Measurements from ENCODE around the gene PPM1J.
"Not testable (repeated sequence)": the region's sequence is repeated elsewhere in the genome, so short reads cannot be mapped to it uniquely, and the experiment has no call there.

PPM1J gene, protein sequence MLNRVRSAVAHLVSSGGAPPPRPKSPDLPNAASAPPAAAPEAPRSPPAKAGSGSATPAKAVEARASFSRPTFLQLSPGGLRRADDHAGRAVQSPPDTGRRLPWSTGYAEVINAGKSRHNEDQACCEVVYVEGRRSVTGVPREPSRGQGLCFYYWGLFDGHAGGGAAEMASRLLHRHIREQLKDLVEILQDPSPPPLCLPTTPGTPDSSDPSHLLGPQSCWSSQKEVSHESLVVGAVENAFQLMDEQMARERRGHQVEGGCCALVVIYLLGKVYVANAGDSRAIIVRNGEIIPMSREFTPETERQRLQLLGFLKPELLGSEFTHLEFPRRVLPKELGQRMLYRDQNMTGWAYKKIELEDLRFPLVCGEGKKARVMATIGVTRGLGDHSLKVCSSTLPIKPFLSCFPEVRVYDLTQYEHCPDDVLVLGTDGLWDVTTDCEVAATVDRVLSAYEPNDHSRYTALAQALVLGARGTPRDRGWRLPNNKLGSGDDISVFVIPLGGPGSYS

DNA sequence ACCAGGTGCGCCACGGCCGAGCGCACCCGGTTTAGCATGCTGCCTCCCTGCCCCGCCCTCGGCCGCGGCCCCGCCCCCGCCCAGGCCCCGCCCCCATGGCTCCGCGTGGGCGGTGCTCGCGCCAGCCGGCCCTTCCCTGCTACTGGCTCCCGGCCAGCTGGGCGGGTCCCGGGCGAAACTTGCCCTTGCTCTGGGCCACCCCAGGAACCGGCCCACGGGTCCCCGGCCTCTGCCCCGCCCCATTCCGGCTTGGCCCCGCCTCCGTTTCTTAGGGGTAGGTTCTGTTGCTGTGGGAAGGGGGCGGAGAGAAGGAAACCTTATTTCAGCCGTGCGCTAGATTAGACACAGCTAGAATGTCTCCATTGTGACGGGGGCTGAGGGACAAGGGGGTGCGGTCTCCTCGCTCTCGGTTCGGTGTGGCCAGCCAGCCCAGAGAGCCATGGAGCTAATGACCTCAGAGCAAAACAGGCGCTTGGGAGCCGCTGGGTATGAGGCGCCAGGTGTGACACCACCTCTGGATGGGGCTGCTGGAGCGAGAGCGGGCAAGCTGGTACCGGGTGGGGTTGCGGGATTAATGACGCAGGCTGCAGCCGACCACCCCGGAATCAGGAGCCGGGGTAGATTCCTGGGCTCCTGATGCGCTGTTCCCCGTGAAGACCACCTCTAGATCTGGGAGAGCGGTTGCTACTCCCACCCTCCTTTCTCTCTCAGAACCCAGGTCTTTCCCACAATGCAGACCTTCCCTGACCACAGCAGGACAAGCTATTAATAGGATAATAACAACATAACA is at the start of gene PPM1J:
Gene PPM1J (minus strand): TSS at position 69 of the 790 bp plus-strand sequence. CDS start 31 bp downstream, at position 38.
- peak; percentile 97 to 98 for DNase-seq

GRCh38 chr1:112762541-112763500 is 47.7 kb upstream of the PPM1J start:
- DNase-seq: no peak

- DNase-seq: no peak
Observed at GRCh38 chr1:112761714-112762480, 46.8 kb upstream of the PPM1J start.

- DNase-seq: no peak
Observed at GRCh38 chr1:112759228-112759627, 44.1 kb upstream of the PPM1J start.

GRCh38 chr1:112754116-112754628 is 39.0 kb upstream of the PPM1J start:
- no peak for DNase-seq

DNA sequence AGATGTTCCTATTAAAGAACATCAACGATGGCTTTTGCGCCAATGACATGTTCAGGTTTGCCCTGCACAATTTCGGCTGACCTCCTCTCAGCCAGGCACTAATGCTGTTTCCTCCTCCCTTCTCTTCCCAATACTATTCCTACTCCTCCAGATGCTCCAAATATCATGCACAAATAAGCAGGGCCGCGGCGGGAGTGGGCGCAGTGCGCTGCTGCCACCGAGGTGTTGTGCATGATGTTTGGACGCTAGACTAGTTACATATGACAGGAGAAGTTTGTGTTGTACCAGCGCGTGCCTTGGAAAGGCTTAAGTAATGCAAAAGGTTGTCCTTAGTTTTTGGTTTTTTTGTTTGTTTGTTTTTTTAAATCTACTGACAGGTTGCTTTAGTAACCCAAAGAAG is 33.3 kb upstream of the PPM1J start:
- no peak for DNase-seq

DNA sequence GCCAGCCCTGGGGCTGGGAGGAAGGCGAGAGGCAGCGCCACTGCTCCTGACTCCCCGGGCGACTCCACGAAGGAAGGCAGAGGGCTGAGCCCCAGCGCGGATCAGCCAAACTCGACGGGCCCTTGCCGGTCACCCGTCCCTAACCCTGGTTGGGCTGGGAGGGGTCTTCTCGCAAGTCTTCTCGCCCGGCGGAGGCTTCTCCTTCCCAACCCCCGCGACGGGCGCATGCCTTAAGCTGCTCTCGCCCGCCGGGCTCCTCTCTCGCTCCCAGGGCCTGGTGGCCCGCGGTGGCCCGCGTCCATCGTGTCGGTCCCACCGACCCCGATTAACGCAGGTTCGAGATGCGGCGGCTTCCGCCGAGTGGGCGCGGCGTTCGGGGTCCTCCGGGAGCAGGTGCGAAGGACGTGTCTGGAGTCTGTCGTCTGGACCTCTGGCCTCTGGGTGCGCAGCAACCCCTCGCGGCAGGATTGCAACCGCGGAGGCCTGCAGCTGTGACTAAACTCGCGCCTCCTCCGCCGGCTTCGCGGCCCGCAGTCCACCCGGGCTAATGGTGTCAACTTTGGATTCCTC is 29.0 kb upstream of the PPM1J start:
- DNase-seq: no peak

DNA sequence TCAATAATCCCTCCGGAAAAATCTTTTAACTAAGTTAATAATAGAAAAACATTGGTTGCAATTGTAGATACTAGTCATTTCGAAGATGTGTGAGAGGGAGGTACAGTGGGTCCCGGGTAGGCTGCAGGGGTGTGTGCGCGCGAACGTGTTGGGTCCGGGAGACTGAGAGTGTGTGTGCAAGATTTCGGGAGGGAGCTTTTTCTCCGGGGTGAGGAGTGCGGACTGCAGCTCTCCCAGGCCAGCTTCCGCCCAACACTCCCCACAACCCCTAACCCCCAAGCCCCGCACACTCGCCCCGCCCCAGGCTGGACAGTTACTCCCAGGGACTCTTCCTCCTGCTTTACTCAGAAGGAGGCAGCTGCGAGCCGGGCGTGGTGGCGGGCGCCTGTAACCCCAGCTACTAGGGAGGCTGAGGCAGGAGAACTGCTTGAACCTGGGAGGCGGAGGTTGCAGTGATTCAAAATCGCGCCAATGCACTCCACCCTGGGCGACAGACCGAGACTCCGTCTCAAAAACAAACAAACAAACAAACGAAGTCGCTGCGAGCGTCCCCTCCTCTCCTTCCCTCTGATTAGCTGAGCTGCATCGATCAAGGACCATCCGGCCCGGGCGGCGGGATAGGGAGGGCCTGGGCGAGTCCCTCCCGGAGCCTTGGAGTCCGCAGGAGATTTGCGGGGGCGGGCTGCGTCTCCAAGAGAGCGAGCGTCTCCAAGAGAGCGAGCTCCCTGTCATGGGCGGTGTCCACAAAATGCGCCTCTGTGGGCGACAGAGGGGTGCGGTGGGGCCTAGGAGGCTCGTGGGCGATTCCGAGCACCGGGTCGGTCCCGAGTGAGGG is 28.3 kb upstream of the PPM1J start:
- DNase-seq: no peak

DNA sequence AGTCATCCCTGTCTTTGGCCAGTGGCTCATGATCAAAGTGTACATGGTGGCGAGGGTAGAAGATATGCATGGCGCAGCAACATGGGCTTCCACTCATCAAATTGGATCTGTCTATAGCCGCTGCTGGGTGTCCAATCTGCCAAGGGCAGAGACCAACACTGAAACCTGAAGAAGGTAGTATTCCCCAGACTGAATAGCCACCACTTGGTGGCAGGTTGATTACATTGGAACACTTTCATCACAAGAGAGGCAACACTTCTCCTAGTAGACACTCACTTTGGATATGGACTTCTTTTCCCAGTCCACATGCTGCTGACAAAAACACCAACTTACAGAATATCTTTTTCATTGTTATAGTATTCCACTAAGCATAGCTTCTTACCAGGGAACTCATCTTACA is 22.4 kb upstream of the PPM1J start:
- no peak for DNase-seq

DNA sequence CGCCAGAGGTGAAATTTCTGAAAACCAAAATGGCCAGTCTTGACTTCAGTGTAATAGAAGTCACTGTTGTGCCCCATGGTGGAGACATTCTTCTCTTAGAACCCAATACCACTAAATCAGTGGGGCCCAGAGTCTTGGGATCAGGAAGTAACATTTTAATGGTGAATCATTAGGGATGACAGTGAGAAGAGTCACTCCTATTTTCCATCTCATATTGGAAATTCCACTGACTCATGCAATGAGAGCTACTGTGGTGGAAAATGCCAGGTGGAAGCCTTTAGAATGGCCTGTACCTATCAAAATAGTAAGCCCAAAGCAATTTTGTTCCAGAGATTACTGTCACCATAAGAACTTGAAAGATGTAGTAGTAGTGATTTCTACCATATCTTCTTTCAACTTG is 20.6 kb upstream of the PPM1J start:
- no peak for DNase-seq

DNA sequence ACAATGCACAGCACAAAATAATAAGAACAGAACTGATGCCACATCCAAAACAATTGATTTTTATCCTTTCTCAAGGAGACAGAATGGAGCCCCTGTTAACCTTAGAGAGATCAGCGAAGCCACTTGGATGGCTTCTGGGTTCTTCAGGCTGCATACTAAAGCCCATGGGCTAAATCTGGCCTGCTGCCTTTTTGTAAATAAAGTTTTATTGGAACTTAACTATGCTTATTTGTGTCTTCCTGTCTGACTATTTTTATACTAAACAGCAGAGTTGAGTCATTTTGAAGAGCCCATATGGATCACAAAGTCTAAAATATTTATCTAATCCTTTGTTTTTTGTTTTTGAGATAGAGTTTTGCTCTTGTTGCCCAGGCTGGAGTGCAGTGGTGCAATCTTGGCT is 16.3 kb upstream of the PPM1J start:
- DNase-seq: no peak

- DNase-seq: no peak
Observed at GRCh38 chr1:112729909-112730308, 14.8 kb upstream of the PPM1J start.

GRCh38 chr1:112729011-112729410 is 13.9 kb upstream of the PPM1J start:
- DNase-seq: not testable (repeated sequence)

DNA sequence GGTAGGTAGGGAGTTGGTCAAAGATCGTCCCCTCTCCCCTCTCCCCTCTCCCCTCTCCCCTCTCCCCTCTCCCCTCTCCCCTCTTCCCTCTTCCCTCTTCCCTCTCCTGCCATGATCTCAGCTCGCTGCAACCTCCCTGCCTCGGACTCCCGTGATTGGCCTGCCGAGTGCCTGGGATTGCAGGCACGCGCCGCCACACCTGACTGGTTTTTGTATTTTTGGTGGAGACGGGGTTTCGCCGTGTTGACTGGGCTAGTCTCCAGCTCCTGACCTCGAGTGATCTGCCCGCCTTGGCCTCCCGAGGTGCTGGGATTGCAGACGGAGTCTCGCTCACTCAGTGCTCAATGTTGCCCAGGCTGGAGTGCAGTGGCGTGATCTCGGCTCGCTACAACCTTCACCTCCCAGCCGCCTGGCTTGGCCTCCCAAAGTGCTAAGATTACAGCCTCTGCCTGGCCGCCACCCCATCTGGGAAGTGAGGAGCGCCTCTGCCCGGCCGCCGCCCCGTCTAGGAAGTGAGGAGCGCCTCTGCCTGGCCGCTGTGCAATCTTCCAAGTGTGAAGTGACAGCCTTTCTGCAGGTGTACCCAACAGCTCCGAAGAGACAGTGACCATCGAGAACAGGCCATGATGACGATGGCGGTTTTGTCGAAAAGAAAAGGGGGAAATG is 13.3 kb upstream of the PPM1J start:
- DNase-seq: not testable (repeated sequence)

DNA sequence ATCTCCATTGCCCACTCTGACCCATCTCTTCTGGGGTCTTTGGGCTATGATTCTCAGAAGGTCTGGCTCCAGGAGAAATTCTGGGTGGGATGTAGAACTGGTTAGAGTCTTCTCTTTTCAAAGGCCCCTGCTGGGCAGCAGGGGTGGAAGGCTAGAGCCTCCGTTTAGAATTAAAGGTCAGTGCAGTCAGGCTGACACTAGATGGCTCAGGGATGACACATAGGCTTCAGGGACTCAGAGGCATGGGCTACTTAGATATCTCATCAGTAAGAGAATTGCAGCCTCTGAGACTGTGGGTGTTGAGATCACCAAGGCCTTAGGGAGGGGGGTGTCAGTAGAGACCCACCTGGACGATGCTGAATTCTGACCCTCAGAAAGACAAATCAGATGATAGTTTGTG is 12.6 kb upstream of the PPM1J start:
- no peak for DNase-seq

DNA sequence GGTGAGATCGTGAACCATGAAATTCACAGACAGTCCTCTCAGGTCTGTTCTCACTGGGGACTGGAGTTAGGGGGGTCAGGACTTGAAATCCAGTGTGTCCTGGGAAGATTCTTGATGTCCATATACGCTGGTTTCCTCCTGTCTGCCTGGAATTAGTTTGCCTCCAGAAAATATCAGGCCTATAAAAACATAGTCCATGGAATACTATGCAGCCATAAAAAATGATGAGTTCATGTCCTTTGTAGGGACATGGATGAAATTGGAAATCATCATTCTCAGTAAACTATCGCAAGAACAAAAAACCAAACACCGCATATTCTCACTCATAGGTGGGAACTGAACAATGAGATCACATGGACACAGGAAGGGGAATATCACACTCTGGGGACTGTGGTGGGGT is 9.1 kb upstream of the PPM1J start:
- DNase-seq: not testable (repeated sequence)

DNA sequence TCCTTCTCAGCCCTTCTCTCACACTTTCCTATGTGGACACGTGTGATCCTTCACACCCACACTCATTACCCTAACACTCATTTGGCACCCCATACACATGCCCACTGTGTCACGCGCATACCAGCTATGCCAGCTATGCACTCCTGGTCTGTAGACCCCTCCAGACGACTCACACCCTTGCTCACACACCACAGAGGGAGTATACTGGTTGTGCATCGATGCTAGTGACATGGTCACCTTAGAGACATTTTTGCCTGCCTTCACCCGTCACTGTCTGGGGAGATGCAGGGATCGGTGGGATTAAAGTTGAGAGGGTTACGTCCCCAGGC is 8.3 kb upstream of the PPM1J start:
- DNase-seq: no peak

GRCh38 chr1:112722601-112723510 is 7.7 kb upstream of the PPM1J start:
- DNase-seq: no peak
